SH-SY5Y (cell line): ENCODE measurements around the gene MCTP2.

ENCODE experiments used
- GATA2 ChIP-seq: IDR thresholded peaks from 2 replicates; pipeline ENCODE4 v1.6.1; 2011; ENCODE audit warnings: mild to moderate bottlenecking, low read depth, low read length
- GATA3 ChIP-seq: IDR thresholded peaks from 2 replicates; pipeline ENCODE4 v1.6.1; 2011; ENCODE audit warnings: low read depth, mild to moderate bottlenecking, low read length, moderate library complexity

The MCTP2 gene, protein sequence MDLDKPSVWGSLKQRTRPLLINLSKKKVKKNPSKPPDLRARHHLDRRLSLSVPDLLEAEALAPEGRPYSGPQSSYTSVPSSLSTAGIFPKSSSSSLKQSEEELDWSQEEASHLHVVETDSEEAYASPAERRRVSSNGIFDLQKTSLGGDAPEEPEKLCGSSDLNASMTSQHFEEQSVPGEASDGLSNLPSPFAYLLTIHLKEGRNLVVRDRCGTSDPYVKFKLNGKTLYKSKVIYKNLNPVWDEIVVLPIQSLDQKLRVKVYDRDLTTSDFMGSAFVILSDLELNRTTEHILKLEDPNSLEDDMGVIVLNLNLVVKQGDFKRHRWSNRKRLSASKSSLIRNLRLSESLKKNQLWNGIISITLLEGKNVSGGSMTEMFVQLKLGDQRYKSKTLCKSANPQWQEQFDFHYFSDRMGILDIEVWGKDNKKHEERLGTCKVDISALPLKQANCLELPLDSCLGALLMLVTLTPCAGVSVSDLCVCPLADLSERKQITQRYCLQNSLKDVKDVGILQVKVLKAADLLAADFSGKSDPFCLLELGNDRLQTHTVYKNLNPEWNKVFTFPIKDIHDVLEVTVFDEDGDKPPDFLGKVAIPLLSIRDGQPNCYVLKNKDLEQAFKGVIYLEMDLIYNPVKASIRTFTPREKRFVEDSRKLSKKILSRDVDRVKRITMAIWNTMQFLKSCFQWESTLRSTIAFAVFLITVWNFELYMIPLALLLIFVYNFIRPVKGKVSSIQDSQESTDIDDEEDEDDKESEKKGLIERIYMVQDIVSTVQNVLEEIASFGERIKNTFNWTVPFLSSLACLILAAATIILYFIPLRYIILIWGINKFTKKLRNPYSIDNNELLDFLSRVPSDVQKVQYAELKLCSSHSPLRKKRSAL

DNA sequence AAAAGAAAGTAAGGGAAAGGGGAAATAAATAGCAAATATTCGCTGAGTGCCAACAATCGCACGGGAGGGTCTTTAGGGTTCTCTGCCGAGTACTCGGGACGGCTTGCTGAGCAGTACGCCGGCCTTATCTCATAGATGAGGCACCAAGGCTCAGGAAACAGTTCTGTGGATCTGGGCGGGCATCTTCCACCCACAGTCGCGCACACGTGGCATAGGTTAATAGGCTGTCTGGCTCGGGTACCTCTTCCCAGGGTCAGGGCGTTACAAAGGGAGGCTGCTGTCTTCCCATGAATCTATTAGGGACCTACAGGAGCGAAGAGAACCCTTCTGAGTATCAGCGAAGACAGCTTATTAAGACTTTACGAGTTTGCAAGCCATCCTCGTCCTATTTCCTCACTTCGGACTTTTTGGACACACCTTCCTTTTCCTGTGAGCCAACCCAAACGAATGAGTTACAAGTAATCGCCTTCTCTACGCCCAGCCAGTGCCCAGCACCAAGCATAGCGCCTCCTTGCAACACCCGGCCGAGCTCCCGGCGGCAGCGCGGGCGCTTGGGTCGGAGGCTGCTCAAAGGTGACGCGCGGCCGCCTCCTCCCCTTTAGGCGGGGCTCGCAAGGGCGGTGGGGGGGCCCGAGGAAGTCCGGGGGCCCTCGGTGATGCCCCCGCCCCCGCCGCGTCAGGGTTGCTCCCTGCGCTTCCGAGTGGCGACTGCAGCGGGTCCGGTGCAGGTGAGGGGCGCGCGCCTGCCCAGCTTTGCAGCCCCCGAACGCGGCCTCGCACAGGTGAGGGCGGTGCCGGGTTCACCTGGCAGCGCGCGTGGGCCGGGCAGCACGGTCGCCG is at the start of gene MCTP2:
MCTP2 (plus strand) TSS at position 679 of the 840 bp plus-strand sequence. CDS start 66,705 bp downstream, outside the sequence.
- TF ChIP-seq GATA2, result peak; percentile 10; the same call in 1 of the 2 replicates
- TF ChIP-seq GATA3, result no peak

DNA sequence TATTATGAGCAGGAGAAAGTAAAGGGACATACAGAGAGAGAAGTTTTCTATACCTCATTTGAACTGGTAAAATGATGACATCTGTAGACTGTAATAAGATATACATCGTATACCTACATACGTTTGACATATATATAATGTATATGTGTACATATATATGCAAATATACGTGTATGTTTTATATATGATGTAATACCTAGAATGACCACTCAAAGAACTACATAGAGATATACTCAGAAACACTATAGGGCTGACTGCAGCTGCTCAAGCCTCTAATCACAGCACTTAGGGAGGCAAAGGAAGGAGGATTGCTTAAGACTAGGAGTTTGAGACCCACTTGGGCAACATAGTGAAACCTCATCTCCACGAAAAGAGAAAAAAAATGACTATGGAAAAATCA is 48.5 kb upstream of the MCTP2 start:
- no peak for TF ChIP-seq GATA3
- TF ChIP-seq GATA2, result no peak

GRCh38 chr15:94185547-94186236 is 45.7 kb upstream of the MCTP2 start:
- no peak for TF ChIP-seq GATA2
- no peak for TF ChIP-seq GATA3

- no peak for TF ChIP-seq GATA3
- TF ChIP-seq GATA2, result no peak
Measured at GRCh38 chr15:94186770-94187331, 44.5 kb upstream of the MCTP2 start.

- TF ChIP-seq GATA3 (no peak), GATA2 (no peak)
Measured at GRCh38 chr15:94193906-94194305, 37.5 kb upstream of the MCTP2 start.

DNA sequence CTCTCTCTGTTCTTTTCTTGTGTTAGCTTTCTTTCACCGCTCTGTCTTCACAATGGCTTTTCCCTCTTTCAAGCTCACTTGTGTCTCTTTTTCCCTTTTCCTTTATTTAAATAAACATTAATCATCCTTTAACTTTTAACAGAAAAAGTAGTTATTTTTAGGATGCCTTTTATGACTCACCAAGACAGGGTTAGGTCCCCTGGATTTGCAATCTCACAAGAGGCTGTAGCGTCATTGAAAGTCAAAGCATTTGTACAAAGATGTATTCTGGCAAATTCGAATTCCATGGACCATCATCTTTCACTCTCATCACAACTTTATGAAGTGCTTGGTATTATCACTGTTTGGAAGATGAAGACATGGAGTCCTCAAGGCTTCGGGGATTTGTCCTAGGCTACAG is 34.8 kb upstream of the MCTP2 start:
- TF ChIP-seq GATA2, result no peak
- TF ChIP-seq GATA3, result no peak

- no peak for TF ChIP-seq GATA2
- no peak for TF ChIP-seq GATA3
Measured at GRCh38 chr15:94198633-94199032, 32.7 kb upstream of the MCTP2 start.

GRCh38 chr15:94199725-94200124 is 31.6 kb upstream of the MCTP2 start:
- TF ChIP-seq GATA3 (no peak), GATA2 (no peak)

GRCh38 chr15:94203306-94203705 is 28.1 kb upstream of the MCTP2 start:
- TF ChIP-seq GATA2 (no peak), GATA3 (no peak)

DNA sequence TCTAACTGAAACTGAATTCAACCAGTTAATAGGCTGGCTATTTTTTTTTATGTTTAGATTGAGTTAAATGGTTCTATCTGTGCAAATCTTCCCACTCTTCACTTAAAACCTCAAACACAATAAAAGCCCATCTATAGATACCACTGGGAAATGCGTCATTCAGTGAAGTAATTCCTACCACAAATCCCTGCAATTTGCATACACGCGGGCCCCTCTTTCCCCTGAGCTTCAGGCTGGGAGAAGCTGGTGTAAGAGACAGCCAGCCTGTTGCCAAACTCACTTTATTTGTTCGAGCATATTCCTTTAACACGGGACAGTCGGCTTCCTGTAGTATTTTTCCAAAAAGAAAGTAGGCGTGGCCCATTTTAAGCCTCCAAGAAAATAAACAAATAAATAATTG is 26.0 kb upstream of the MCTP2 start:
- TF ChIP-seq GATA3, result no peak
- TF ChIP-seq GATA2, result no peak

GRCh38 chr15:94206463-94207167 is 24.7 kb upstream of the MCTP2 start:
- TF ChIP-seq GATA2 (no peak), GATA3 (no peak)

DNA sequence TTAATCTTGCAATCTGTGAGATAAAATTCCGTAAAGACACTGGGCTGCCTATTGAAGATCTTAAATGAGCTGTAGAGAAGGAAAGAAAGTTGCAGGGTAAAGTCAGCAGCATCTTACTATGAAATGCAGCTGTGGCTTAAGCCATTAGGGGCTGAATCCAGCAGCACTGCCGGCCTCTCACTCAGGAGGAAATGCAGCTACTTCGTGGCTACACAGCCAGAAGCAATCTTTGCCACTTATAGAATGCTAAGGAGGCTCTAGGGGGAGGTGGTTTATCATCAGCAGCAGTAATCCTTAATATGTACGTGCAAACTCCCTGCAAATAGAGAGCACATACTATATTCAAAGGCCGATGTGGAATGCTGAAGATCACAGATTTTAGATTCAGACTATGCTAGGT is 19.1 kb upstream of the MCTP2 start:
- TF ChIP-seq GATA2, result no peak
- TF ChIP-seq GATA3, result no peak
